HG03442 (cell line): ENCODE measurements around the gene SCN2A.

ENCODE experiments used
- ATAC-seq: cut with Tn5 transposase; IDR thresholded peaks from one replicate; pipeline ENCODE4 v1.9.1; 2021; ENCODE audit warnings: mild to moderate bottlenecking, moderate library complexity; ENCODE audit not compliant: unreplicated experiment

SCN2A gene

DNA sequence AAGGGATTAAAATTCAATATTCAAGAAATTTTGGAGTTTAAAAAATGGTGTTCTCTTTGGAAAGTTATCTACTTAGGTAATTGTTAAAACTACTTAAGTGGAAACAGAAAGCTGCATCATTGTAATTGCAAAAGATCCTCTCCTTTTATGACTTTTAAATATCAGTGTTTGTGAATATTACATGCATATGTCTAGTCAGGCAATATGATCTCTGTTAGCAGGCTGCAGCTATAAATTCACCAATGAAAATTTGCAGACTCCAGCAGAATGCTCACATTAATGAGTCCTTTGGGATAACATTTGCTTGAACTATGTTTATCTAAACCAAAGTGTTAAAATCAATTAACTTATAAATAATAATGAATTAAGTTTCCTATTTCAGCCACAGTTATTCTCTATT lies 171.1 kb downstream of the SCN2A start:
- ATAC-seq: no peak

DNA sequence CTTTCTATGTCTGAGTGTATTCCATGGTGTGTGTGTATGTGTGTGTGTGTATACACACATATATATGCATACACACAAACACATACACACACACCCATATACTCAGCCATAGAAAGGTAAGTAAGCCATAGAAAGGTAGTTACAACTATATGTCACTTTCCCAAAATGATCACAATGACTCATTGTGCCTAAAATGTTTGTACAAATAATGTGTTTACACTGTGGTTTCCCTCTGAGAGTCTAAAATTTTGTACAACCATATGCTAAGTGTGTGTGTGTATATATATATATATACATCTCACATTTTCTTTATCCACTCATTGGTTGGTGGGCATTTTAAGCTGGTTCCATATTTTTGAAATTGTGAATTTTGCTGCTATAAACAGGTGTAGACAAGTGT lies 175.0 kb downstream of the SCN2A start:
- no peak for ATAC-seq

DNA sequence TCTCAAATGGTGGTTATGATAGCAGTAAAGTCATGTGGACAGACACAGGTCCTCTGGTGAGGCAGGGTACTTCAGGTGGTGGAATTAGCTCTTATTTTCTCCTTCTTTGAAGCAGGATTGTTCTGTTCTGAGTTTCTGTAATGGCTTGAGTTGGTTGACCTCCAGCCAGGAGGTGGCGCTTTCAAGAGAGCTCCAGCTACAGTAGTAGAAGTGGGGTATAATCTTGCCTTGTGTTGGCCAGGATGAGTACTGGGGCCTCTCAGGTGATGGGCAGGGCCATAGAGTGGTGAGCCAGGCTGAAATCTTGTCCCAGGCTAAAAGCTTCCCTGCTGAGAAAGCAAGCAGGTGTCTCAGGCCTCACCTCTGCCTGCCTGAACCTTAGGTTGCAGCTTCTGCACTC lies 177.8 kb downstream of the SCN2A start:
- ATAC-seq: no peak

DNA sequence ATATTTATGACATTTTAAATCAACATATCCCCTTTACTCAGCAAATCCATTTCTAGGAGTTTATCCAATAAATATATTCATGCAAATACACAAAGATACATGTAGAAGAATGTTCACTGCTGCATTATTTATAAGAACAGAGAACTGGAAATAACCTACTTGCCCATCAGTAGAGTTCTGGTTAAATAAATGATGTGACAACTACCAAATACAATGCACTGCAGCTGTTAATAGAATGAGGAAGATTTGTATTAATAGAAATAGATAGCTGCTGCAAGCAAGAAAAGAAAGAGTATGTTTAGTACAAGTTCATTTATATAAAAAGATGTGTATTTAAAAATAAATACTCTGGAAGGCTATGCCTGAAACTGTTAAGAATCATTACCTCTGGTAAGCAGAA lies 181.0 kb downstream of the SCN2A start:
- no peak for ATAC-seq

DNA sequence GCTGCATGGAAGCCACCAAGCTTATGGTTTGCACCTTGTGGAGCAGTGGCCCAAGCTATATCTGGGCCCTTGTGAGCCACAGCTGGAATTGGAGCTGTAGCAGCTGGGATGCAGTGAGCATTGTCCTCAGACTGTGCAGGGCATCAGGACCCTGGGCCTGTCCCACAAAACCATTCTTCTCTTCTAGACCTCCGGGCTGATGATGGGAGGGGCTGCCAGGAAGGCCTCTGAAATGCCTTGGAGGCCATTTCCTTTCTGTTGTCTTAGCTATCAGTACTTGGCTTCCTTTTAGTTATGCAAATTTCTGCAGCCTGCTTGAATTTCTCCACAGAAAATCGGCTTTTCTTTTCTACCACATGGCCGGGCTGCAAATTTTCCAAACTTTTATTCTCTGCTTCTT lies 183.9 kb downstream of the SCN2A start:
- no peak for ATAC-seq

DNA sequence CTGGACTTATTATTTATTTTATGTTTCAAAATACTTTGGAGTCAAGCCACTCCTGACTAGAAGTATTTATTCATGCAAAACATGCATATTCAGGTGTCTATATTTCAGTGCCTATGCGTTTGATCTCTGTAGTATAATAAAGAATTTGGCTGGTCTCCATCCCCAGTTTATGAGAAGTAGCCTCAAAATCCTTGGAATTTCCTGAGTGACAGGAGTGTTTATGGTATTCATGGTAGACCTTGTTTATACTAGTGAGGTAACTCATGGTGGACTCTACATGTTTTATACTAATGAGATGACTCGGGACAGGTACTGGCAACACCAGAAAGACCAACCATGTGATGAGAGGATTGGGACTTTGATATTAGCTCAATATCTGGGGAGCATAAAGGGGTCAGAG lies 186.3 kb downstream of the SCN2A start:
- ATAC-seq: no peak

DNA sequence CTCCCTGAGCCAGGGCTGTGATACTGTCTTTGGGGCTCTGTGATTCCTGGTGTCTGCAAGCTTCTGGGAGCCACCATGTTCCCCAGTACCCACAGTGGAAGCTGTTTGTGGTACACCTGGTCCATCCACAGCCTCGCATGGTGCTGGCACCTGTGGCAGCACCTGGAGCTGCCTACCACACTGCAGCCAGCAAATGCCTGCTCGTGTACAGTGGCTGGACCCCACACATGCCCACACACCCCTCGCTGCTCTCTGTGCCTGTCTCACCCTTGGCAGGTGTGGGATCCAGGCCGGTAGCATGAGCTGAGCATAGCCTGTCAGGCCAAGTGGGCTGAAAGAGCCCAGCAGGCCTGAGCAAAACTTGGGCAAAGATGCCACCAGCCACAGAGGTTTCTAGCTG lies 188.5 kb downstream of the SCN2A start:
- ATAC-seq: no peak

DNA sequence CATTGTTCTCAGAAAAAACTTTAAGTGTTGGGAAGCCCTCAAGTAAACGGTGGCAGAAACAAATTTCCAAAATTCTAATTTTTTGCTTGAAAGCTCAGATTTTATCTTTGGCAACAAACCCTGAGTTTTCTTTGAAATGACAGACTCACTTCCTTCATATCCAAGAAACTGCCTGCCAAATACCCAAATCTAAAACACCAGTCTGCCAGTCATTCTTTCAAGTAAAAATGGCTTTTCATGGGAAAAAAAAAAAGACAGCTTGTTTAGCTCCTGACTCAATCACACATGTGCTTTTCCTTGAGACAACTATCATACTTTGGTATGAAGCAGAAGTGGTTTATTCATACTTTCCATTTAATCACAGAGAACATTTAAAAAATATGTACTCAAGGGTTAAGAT lies 189.7 kb downstream of the SCN2A start:
- ATAC-seq: no peak

DNA sequence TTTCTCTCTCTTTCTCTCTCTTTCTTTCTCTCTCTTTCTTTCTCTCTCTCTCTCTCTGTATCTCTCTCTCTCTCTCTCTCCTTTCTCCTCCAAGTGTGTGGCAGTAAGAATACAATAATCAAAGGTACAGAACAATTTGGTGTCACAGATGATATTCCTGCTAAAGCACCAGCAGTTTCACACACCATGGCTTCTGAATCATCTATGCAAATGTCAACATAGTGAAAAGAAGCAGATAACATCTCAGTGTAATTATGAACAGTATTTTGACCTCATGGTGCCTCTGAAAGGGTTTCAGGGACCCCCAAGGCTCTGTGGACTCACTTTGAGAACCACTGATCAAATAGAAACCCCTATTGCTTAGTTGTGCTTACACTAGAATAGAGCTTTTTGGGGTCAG lies 191.8 kb downstream of the SCN2A start:
- no peak for ATAC-seq

DNA sequence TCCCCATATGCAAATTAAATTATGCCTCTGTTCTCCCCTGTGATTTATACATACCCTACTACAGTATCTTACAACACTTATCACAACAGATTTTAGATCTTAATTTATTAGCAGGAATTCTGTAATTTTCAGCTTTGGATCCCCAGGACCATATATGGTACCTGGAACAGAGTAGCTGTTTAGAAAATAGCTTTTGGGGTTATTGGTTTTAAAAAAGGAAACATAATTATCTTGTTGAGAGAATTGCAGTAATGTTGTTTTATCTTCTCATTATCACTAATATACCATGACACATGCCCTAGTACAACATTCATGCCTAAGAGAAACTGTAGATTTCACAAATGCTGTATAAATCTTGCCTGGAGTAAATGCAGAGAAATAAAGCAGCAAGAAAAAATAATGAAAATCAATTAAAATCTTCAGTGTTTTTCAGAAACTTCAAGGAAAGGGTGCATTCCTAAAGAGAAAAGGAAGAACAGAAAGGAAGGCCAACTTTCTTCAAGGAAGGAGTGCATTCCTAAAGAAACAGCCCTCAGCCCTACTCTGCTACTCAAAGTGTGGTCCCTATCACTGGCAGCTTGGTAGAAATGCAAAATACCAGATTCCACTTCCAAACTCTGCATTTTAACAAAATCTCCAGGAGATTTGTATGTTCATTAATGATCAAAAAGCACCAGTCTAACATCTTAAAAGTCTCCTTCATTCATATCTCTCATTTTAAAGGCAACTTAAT lies 193.2 kb downstream of the SCN2A start:
- ATAC-seq: no peak

DNA sequence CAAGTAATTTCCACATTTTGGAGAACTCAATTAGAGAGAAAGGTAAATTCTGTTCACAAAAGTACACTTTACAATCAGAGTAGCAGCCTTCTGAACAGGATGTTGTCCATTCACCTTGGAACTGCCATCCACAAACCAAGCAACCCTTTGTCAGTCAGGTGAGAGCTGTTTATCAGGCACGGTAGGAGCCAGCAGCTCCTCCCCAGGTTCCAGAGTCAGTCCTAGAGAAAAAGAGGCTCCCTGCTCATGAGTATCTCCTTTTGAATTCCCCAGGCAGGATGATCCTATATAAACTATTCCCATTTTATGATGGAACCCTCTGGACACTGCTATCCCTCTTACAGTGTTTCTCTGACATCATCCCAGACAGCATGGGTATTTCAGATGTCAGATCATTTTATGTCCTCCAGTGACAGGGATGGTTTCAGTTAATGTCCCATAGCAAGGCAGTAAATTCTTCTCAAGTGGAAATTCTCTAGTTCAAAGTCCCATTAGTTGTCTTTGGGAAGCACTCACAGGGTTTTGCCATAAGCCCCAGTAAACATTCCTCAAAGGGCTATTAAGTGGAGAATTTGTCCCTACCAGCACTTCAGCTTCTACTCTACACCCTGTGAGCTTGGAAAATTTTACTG lies 195.8 kb downstream of the SCN2A start:
- no peak for ATAC-seq

DNA sequence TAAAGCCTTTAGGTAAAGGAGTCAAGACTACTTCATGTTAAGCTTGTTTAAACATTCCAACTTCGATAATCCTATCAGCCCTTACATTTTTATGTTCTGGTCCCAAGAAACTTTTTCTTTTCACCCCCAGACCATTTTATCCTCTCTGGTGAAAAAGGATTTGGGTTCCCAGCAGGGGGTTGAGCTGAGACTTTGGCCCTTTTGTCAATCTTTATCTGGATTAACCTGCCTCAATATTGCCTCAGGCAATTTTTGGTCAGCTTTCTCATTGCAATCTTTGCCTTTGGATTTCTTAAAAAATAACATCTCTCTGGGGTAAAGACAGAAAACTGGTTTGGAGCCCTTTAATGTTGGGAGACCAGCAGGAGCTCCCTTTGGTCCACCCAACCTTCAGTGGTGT lies 196.4 kb downstream of the SCN2A start:
- ATAC-seq: no peak

DNA sequence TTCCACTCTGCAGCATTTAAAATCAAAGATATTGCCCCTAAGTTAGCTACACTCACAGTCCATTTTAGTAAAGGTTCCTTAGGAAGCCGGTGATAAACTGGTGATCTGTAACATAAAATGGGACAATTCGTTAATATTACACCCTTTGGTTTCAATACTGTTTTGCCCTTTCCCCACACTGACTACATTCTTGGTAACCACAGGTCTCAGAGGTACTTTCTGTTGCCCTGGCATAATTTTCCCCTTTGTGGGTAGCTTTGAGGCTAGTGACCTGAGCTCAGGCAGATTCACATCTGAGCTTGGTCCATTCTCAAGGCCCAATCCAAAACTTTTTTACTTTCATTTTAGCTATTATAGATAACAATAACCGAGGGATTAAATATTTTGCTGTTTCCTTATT lies 197.3 kb downstream of the SCN2A start:
- ATAC-seq: peak; percentile 66

DNA sequence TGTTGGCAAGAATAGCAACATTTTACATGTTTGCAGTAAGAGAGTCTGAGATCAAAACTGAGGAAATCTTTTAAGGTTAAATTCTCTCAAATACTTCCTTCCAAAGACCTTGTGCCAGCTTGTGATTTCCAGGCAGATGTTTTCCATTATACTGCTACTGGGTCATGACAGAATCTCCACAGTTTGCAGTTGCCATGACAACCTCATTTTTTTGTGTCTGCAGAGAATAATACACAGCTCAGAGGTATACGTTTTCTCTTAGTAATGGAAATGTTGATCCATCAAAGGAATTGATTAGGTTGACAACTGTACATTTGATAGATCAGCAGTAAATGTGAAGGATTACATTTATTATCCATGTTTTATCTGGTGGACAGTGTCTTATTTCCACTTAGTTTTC lies 201.2 kb downstream of the SCN2A start:
- no peak for ATAC-seq
